WERI-Rb-1 (cell line): ENCODE results near the gene HTR2B.
"Not testable (repeated sequence)": the region's sequence is repeated elsewhere in the genome, so short reads cannot be mapped to it uniquely, and the experiment has no call there.

Experiments used
- DNase-seq: peaks from one replicate; pipeline ENCODE4 v3.0.0-alpha.2; 2020
- H3K27ac ChIP-seq: fragments of 250-450 bp; sonication (Bioruptor Pico); 2 replicates; pipeline ENCODE4 v1.5.1; 2020; ENCODE audit warnings: mild to moderate bottlenecking, moderate library complexity
- H3K27me3 ChIP-seq: fragments of 250-450 bp; sonication (Bioruptor Pico); 2 replicates; pipeline ENCODE4 v1.5.1; 2021; ENCODE audit warnings: mild to moderate bottlenecking, low read depth, moderate library complexity; ENCODE audit not compliant: insufficient read depth, severe bottlenecking
- H3K36me3 ChIP-seq: fragments of 250-450 bp; sonication (Bioruptor Pico); 2 replicates; pipeline ENCODE4 v1.5.1; 2020; ENCODE audit warnings: mild to moderate bottlenecking, moderate library complexity
- H3K4me3 ChIP-seq: 2 replicates; pipeline ENCODE4 v1.5.1; 2011; ENCODE audit warnings: low read depth, mild to moderate bottlenecking, control low read depth, low read length
- H3K9me3 ChIP-seq: fragments of 250-450 bp; sonication (Bioruptor Pico); 2 replicates; pipeline ENCODE4 v1.5.1; 2021; ENCODE audit warnings: mild to moderate bottlenecking, moderate library complexity; ENCODE audit not compliant: severe bottlenecking
- CTCF ChIP-seq: IDR thresholded peaks from 2 replicates; pipeline ENCODE4 v1.5.1; 2011; ENCODE audit warnings: low read depth, mild to moderate bottlenecking, control low read depth, inconsistent platforms, low read length

HTR2B gene

DNA sequence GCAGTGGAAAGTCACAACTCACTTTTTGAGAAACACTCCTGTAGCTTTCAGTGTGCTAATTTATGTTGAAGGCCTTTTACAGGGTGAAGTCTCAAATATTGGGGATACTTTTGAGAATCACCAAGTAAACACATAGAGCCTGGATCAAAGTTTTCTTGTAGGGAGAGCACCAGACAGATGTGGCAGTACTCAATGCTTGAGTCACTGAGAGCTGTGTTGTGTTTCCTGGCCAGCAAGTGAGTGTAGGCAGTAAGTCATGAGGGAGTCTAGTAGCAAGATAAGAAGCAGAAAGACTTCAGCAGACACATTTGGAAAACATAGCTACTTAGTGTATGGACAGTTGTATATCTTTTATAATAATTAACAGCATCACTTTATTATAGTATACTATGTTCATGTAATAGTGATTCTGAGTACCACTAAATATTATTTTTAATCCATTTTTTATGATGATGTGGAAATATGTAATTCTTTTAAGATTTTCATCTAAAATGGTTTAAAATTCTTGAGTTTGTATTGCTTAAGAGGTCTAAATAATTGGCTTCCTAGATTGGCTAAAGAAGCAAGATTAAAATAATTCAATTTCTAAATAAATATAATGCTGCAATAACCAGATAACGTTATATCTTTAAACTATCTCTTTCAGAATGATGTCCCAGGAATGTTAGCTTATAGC lies 55.3 kb downstream of the HTR2B start:
- DNase-seq, result no peak
- TF ChIP-seq CTCF, result no peak
- Histone ChIP-seq H3K36me3 (peaks cover 78% of the 10 kb centered on the region), H3K27ac (no peak overlapping the region), H3K9me3 (no peaks in the 10 kb centered on the region), H3K4me3 (no peak overlapping the region), H3K27me3 (no peaks in the 10 kb centered on the region)

DNA sequence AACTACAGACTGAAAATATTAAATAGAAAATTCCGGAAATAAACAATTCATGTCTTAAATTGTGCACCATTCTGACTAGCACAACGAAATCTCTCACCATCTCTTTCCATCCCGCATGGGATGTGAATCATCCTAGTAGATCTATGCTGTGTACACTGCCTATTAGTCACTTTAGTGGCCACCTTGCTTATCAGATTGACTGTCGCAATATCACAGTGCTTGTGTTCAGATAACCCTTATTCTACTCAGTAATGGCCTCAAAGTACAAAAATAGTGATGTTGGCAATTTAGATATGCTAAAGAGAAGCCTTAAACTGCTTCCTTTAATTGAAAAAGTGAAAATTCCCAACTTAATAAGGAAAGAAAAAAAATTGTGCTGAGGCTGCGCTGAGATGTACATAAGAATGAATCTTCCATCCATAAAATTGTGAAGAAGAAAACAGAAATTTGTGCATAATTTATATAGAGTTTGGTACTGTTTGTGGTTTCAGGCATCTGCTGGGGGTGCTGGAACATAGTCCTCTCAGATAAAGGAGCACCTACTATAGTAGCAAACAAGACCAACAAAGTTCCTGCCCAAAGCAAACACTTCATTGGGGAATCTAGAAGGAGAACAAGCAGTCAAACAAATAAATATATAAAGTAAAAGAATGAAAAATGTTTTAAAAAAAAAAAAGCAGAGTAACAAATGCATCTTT lies 56.2 kb downstream of the HTR2B start:
- Histone ChIP-seq H3K27ac (no peak overlapping the region), H3K36me3 (peaks cover 78% of the 10 kb centered on the region), H3K9me3 (no peaks in the 10 kb centered on the region), H3K27me3 (no peaks in the 10 kb centered on the region), H3K4me3 (no peak overlapping the region)
- no peak for TF ChIP-seq CTCF
- DNase-seq, result no peak

- not testable (repeated sequence) for H3K4me3 ChIP-seq
- H3K36me3 ChIP-seq, result peaks cover 78% of the 10 kb centered on the region
These were observed 57.3 kb downstream of the HTR2B start for GRCh38 chr2:231067531-231067930.

DNA sequence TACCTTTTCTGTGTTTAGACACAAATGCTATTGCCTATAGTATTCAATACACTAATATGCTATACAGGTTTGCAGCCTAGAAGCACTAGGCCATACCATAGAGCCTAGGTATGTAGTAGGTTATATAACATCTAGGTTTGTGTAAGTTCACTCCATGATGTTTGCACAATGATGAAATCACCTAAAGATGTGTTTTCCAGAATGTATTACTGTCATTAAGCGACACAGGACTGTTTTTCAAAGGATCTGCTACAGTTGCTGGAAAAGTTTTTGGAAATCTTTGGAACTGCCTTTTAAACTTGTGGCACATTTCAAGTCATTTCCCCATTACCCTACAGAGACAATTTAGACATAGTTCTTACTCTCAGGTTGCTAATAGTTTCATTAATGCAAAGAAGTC lies 58.9 kb downstream of the HTR2B start:
- no peak overlapping the region for H3K4me3 ChIP-seq
- H3K9me3 ChIP-seq, result no peaks in the 10 kb centered on the region
- H3K27ac ChIP-seq, result no peak overlapping the region
- no peak for DNase-seq
- H3K27me3 ChIP-seq, result no peaks in the 10 kb centered on the region
- peaks cover 76% of the 10 kb centered on the region for H3K36me3 ChIP-seq
- TF ChIP-seq CTCF, result no peak

More at GRCh38 chr2:231067531-231067930, 57.3 kb downstream of the HTR2B start:
- H3K27me3 ChIP-seq, DNase-seq, H3K27ac ChIP-seq, H3K9me3 ChIP-seq: not testable (repeated sequence)

- no peak for DNase-seq
- H3K27me3 ChIP-seq, result no peaks in the 10 kb centered on the region
- no peak overlapping the region for H3K4me3 ChIP-seq
- H3K9me3 ChIP-seq, result no peaks in the 10 kb centered on the region
- peaks cover 66% of the 10 kb centered on the region for H3K36me3 ChIP-seq
- no peak for TF ChIP-seq CTCF
- no peak overlapping the region for H3K27ac ChIP-seq
These were observed 61.5 kb downstream of the HTR2B start for GRCh38 chr2:231063347-231063746.

GRCh38 chr2:231062776-231063175 lies 62.1 kb downstream of the HTR2B start:
- Histone ChIP-seq H3K4me3 (no peak overlapping the region), H3K27ac (no peak overlapping the region), H3K36me3 (peaks cover 62% of the 10 kb centered on the region), H3K27me3 (no peaks in the 10 kb centered on the region), H3K9me3 (no peaks in the 10 kb centered on the region)
- TF ChIP-seq CTCF, result no peak
- no peak for DNase-seq
